ENCODE measurements around the gene RFNG.

- no peak for TF ChIP-seq EZH2 (IDR thresholded peaks at IDR 0.05; ENCODE audit: borderline replicate concordance, low read depth, low read length, poor library complexity, severe bottlenecking)
- TF ChIP-seq, protein P1, sequence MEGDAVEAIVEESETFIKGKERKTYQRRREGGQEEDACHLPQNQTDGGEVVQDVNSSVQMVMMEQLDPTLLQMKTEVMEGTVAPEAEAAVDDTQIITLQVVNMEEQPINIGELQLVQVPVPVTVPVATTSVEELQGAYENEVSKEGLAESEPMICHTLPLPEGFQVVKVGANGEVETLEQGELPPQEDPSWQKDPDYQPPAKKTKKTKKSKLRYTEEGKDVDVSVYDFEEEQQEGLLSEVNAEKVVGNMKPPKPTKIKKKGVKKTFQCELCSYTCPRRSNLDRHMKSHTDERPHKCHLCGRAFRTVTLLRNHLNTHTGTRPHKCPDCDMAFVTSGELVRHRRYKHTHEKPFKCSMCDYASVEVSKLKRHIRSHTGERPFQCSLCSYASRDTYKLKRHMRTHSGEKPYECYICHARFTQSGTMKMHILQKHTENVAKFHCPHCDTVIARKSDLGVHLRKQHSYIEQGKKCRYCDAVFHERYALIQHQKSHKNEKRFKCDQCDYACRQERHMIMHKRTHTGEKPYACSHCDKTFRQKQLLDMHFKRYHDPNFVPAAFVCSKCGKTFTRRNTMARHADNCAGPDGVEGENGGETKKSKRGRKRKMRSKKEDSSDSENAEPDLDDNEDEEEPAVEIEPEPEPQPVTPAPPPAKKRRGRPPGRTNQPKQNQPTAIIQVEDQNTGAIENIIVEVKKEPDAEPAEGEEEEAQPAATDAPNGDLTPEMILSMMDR (conservative IDR thresholded peaks at IDR 0.05; ENCODE audit: low read depth, low read length), result no peak
Measured at GRCh38 chr17:82091264-82092066, 39.9 kb upstream of the RFNG start.

All from A673 (cell line).